HG02588 (cell line): ENCODE results near the gene MTA3.

ENCODE experiments used
- ATAC-seq: cut with Tn5 transposase; IDR thresholded peaks from one replicate; pipeline ENCODE4 v1.9.1; 2021; ENCODE audit warnings: mild to moderate bottlenecking, moderate library complexity; ENCODE audit not compliant: unreplicated experiment

The MTA3 gene

GRCh38 chr2:42799881-42800280 lies 231.4 kb downstream of the MTA3 start:
- ATAC-seq: no peak

- no peak for ATAC-seq
Measured at GRCh38 chr2:42800461-42800962, 232.1 kb downstream of the MTA3 start.

- no peak for ATAC-seq
Measured at GRCh38 chr2:42800981-42801380, 232.5 kb downstream of the MTA3 start.

GRCh38 chr2:42801381-42801780 lies 232.9 kb downstream of the MTA3 start:
- ATAC-seq: no peak

- ATAC-seq: no peak
Measured at GRCh38 chr2:42802150-42802549, 233.7 kb downstream of the MTA3 start.

- no peak for ATAC-seq
Measured at GRCh38 chr2:42804338-42804737, 235.9 kb downstream of the MTA3 start.

GRCh38 chr2:42804891-42805290 lies 236.5 kb downstream of the MTA3 start:
- no peak for ATAC-seq
